Liver (tissue), 9 donors: ENCODE data around the gene SDF2. TPM values are rescaled to one million over a fixed set of nuclear protein-coding genes. Genes with fewer than 3 reads are reported as not detected.
A peak's percentile ranks its signal among the peaks of the same experiment; 100 is the strongest.

Source experiments
- DNase-seq: peaks from one replicate; pipeline ENCODE4 v3.0.0-alpha.2; 2017; ENCODE audit warnings: low spot score
- H3K27ac ChIP-seq, 2 donors: one replicate each; pipeline ENCODE4 v1.7.0; 2013; ENCODE audit warnings: inconsistent platforms in 2 of 2, low read length in 2 of 2, control low read depth in 1 of 2, low read depth in 1 of 2, mild to moderate bottlenecking in 1 of 2
- H3K27me3 ChIP-seq, 4 donors: one replicate each; pipeline versions ENCODE4 v1.6.1 to v1.7.0; 2013; ENCODE audit warnings: low read length in 3 of 4, inconsistent platforms in 1 of 4, mild to moderate bottlenecking in 1 of 4, moderate library complexity in 1 of 4; ENCODE audit not compliant: control insufficient read depth in 4 of 4, insufficient read depth in 4 of 4
- H3K36me3 ChIP-seq, 4 donors: one replicate each; pipeline versions ENCODE4 v1.6.1 to v1.7.0; 2013; ENCODE audit warnings: low read length in 3 of 4, mild to moderate bottlenecking in 3 of 4, low read depth in 1 of 4, moderate library complexity in 1 of 4; ENCODE audit not compliant: control insufficient read depth in 4 of 4, insufficient read depth in 3 of 4
- H3K4me1 ChIP-seq, 4 donors: one replicate each; pipeline versions ENCODE4 v1.6.1 to v1.7.0; 2013; ENCODE audit warnings: low read length in 3 of 4, mild to moderate bottlenecking in 3 of 4, moderate library complexity in 1 of 4; ENCODE audit not compliant: control insufficient read depth in 4 of 4, insufficient read depth in 4 of 4
- H3K4me3 ChIP-seq, 3 donors: one replicate each; pipeline versions ENCODE4 v1.6.1 to v1.7.0; 2013; ENCODE audit warnings: low read length in 3 of 3, control low read depth in 1 of 3, low read depth in 1 of 3, mild to moderate bottlenecking in 1 of 3
- H3K9ac ChIP-seq, 2 donors: one replicate each; pipeline ENCODE4 v1.7.0; 2013; ENCODE audit warnings: low read length in 2 of 2, mild to moderate bottlenecking in 2 of 2, moderate library complexity in 2 of 2, control low read depth in 1 of 2, low read depth in 1 of 2
- H3K9me3 ChIP-seq, 4 donors: one replicate each; pipeline versions ENCODE4 v1.6.1 to v1.7.0; 2013; ENCODE audit warnings: low read length in 3 of 4; ENCODE audit not compliant: control insufficient read depth in 4 of 4
- ATF3 ChIP-seq: IDR thresholded peaks from 2 replicates; pipeline ENCODE4 v1.6.1; 2016; ENCODE audit warnings: antibody characterized with exemption
- EGR1 ChIP-seq, 2 donors: IDR thresholded peaks; 2 replicates each; pipeline ENCODE4 v1.6.1; 2016 to 2018; ENCODE audit warnings: antibody characterized with exemption in 2 of 2, low read depth in 2 of 2
- FOXA1 ChIP-seq: IDR thresholded peaks from 2 replicates; pipeline ENCODE4 v1.6.1; 2016; ENCODE audit warnings: antibody characterized with exemption
- FOXA2 ChIP-seq: IDR thresholded peaks from 2 replicates; pipeline ENCODE4 v1.6.1; 2016; ENCODE audit warnings: antibody characterized with exemption
- GABPA ChIP-seq, 2 donors: IDR thresholded peaks in 1 of 2; conservative IDR thresholded peaks in 1 of 2; 2 replicates each; pipeline ENCODE4 v1.6.1; 2016; ENCODE audit warnings: antibody characterized with exemption in 2 of 2, mild to moderate bottlenecking in 1 of 2, moderate library complexity in 1 of 2
- HNF4A ChIP-seq, 2 donors: conservative IDR thresholded peaks; 2 replicates each; pipeline ENCODE4 v1.6.1; 2016; ENCODE audit warnings: antibody characterized with exemption in 2 of 2, mild to moderate bottlenecking in 2 of 2
- HNF4G ChIP-seq: IDR thresholded peaks from 2 replicates; pipeline ENCODE4 v1.6.1; 2016; ENCODE audit warnings: antibody characterized with exemption
- JUND ChIP-seq, 2 donors: IDR thresholded peaks; 2 replicates each; pipeline ENCODE4 v1.6.1; 2016; ENCODE audit warnings: antibody characterized with exemption in 2 of 2
- MAX ChIP-seq: IDR thresholded peaks from 2 replicates; pipeline ENCODE4 v1.6.1; 2016; ENCODE audit warnings: antibody characterized with exemption
- NR2F2 ChIP-seq: IDR thresholded peaks from 2 replicates; pipeline ENCODE4 v1.6.1; 2016; ENCODE audit warnings: antibody characterized with exemption
- RAD21 ChIP-seq, 2 donors: IDR thresholded peaks; 2 replicates each; pipeline ENCODE4 v1.6.1; 2016; ENCODE audit warnings: antibody characterized with exemption in 2 of 2, mild to moderate bottlenecking in 2 of 2
- REST ChIP-seq: IDR thresholded peaks from 2 replicates; pipeline ENCODE4 v1.6.1; 2016; ENCODE audit warnings: antibody characterized with exemption, mild to moderate bottlenecking
- RXRA ChIP-seq, 2 donors: IDR thresholded peaks; 2 replicates each; pipeline ENCODE4 v1.6.1; 2017 to 2018; ENCODE audit warnings: antibody characterized with exemption in 2 of 2, mild to moderate bottlenecking in 1 of 2
- SP1 ChIP-seq: IDR thresholded peaks from 2 replicates; pipeline ENCODE4 v1.6.1; 2018; ENCODE audit warnings: antibody characterized with exemption, mild to moderate bottlenecking
- TAF1 ChIP-seq: conservative IDR thresholded peaks from 2 replicates; pipeline ENCODE4 v1.6.1; 2016; ENCODE audit warnings: antibody characterized with exemption, mild to moderate bottlenecking
- YY1 ChIP-seq: IDR thresholded peaks from 2 replicates; pipeline ENCODE4 v1.6.1; 2016; ENCODE audit warnings: antibody characterized with exemption, mild to moderate bottlenecking
- WGBS: extraction: QIAGEN DNeasy Blood & Tissue Kit; methylation state at CpG from one replicate; pipeline ENCODE4 v1.1.7; 2013; 5-methylcytosine and 5-hydroxymethylcytosine counted together
- polyA plus RNA-seq, 2 donors: library from polyadenylated mRNA; stranded (reverse) in 1 of 2; unstranded in 1 of 2; fragments of 200-250 nt in 1 of 2; fragments of >200 nt in 1 of 2; fragmentation: Nextera tagmentation in 1 of 2; extraction: Ambion mirVana in 1 of 2; gene quantifications; one replicate each; pipeline versions ENCODE4 v1.2.1 to v1.2.3, GENCODE V29; 2013 to 2015
- total RNA-seq, 2 donors: library from RNA; depleted of rRNA; stranded (reverse); fragments of >200 nt; gene quantifications; one replicate each; pipeline ENCODE4 v1.2.3, GENCODE V29; 2014
- TF ChIP-seq, protein P1 (sequence below): IDR thresholded peaks from 2 replicates; pipeline ENCODE4 v1.6.1; 2016; ENCODE audit warnings: antibody characterized with exemption
- TF ChIP-seq, protein P2 (sequence below): fragments of 150-350 bp; IDR thresholded peaks from 2 replicates; pipeline ENCODE4 v1.5.1; 2017; ENCODE audit warnings: improper control_type of control experiment, low read depth, low read length; ENCODE audit not compliant: missing input control
- donor health status: healthy.
- donor health status: healthy.
- donor health status: healthy.
- donor health status: healthy.
- donor health status: healthy.

The SDF2 gene
- total and polyA plus RNA-seq, 4 donors, result 24.1 to 38.9 (median 28.0) TPM

- 60% methylated on average over 4 of the region's 4 CpGs for WGBS
- Histone ChIP-seq H3K36me3 (peaks cover 3 to 38% (median 36%) of the 10 kb centered on the region in 4 donors), H3K4me1 (peaks cover 11 to 40% (median 33%) of the 10 kb centered on the region in 4 donors), H3K27ac (peak overlapping the region; percentile 58 to 86), H3K27me3 (no peaks in the 10 kb centered on the region), H3K9me3 (no peaks in the 10 kb centered on the region), H3K9ac (no peak overlapping the region), H3K4me3 (peak overlapping the region in 1 of 3 donors; percentile 4)
- DNase-seq, result no peak
- TF ChIP-seq, protein P1, sequence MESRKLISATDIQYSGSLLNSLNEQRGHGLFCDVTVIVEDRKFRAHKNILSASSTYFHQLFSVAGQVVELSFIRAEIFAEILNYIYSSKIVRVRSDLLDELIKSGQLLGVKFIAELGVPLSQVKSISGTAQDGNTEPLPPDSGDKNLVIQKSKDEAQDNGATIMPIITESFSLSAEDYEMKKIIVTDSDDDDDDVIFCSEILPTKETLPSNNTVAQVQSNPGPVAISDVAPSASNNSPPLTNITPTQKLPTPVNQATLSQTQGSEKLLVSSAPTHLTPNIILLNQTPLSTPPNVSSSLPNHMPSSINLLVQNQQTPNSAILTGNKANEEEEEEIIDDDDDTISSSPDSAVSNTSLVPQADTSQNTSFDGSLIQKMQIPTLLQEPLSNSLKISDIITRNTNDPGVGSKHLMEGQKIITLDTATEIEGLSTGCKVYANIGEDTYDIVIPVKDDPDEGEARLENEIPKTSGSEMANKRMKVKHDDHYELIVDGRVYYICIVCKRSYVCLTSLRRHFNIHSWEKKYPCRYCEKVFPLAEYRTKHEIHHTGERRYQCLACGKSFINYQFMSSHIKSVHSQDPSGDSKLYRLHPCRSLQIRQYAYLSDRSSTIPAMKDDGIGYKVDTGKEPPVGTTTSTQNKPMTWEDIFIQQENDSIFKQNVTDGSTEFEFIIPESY, result no peak
- TF ChIP-seq, protein P2, sequence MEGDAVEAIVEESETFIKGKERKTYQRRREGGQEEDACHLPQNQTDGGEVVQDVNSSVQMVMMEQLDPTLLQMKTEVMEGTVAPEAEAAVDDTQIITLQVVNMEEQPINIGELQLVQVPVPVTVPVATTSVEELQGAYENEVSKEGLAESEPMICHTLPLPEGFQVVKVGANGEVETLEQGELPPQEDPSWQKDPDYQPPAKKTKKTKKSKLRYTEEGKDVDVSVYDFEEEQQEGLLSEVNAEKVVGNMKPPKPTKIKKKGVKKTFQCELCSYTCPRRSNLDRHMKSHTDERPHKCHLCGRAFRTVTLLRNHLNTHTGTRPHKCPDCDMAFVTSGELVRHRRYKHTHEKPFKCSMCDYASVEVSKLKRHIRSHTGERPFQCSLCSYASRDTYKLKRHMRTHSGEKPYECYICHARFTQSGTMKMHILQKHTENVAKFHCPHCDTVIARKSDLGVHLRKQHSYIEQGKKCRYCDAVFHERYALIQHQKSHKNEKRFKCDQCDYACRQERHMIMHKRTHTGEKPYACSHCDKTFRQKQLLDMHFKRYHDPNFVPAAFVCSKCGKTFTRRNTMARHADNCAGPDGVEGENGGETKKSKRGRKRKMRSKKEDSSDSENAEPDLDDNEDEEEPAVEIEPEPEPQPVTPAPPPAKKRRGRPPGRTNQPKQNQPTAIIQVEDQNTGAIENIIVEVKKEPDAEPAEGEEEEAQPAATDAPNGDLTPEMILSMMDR, result no peak
- TF ChIP-seq SP1, result no peak
These were observed 38.0 kb downstream of the SDF2 start for GRCh38 chr17:28623696-28624095.

- TF ChIP-seq, protein P1, result no peak
- TF ChIP-seq ATF3 (no peak), TAF1 (no peak), HNF4A (conservative IDR thresholded peaks at IDR 0.05) (no peak), RXRA (IDR thresholded peaks at IDR 0.05) (no peak), FOXA2 (no peak), MAX (no peak), SP1 (no peak), NR2F2 (no peak), FOXA1 (no peak), HNF4G (no peak), RAD21 (IDR thresholded peaks at IDR 0.05) (no peak), GABPA (IDR thresholded peaks at IDR 0.05 in 1 of 2, conservative IDR thresholded peaks at IDR 0.05 in 1 of 2) (no peak), REST (no peak), JUND (IDR thresholded peaks at IDR 0.05) (no peak), EGR1 (IDR thresholded peaks at IDR 0.05; ENCODE audit: low read depth in 2 of 2) (no peak), YY1 (no peak)
- TF ChIP-seq, protein P2, result no peak
- H3K36me3 ChIP-seq, result peaks cover 5 to 46% (median 41%) of the 10 kb centered on the region in 4 donors
- no peaks in the 10 kb centered on the region for H3K9me3 ChIP-seq
- no peak overlapping the region for H3K9ac ChIP-seq
- H3K4me1 ChIP-seq, result peaks cover 8 to 38% (median 30%) of the 10 kb centered on the region in 4 donors
- DNase-seq, result no peak
- 96% methylated on average over 3 of the region's 3 CpGs for WGBS
- no peak overlapping the region for H3K27ac ChIP-seq
- no peak overlapping the region for H3K4me3 ChIP-seq
- no peaks in the 10 kb centered on the region for H3K27me3 ChIP-seq
These were observed 39.5 kb downstream of the SDF2 start for GRCh38 chr17:28622186-28622585.
